ENCODE measurements around the gene IQCN. TPM values are rescaled to one million over a fixed set of nuclear protein-coding genes. Genes with fewer than 3 reads are reported as not detected.

Gene IQCN
- total RNA-seq, 2 experiments from 2014 or later: 0.59 to 0.69 TPM

GRCh38 chr19:18226956-18227780, 47.1 kb downstream of the IQCN start:
- POLR2A ChIA-PET: interaction anchor here (1.3 kb wide), 1 partner anchor 11 kb away, joined by 4 read pairs; no protein-coding TSS in a partner anchor

GRCh38 chr19:18225702-18226468, 48.4 kb downstream of the IQCN start, which contains the start of gene PDE4C:
Gene PDE4C, minus strand, starts transcription at chr19:18226438. Its CDS starts 23 bp downstream, at chr19:18226415.
- peaks cover 24% of the 10 kb centered on the region for H3K4me1 Mint-ChIP-seq (ENCODE audit: low read depth)
- H3K9me3 Mint-ChIP-seq: no peaks in the 10 kb centered on the region
- intact Hi-C loops (cut with micrococcal nuclease): no loop called here
- peak within 1 kb of the TSS; percentile 10 for H3K4me3 Mint-ChIP-seq
- ChIA-PET POLR2A (interaction anchor here (1.3 kb wide), 1 partner anchor 12 kb away, joined by 4 read pairs; no protein-coding TSS in a partner anchor), CTCF (interaction anchor here (1.5 kb wide), 1 partner anchor 26 kb away, joined by 3 read pairs; no protein-coding TSS in a partner anchor)
- peaks cover 62% of the 10 kb centered on the region for H3K27me3 Mint-ChIP-seq
- DNase-seq: no peak
- no peak for TF ChIP-seq CTCF (IDR thresholded peaks at IDR 0.05)
- ATAC-seq: no peak
- H3K36me3 Mint-ChIP-seq (ENCODE audit: low read depth): no peaks in the 10 kb centered on the region
- H3K27ac Mint-ChIP-seq: no peak within 1 kb of the TSS

More at GRCh38 chr19:18226956-18227780, 47.1 kb downstream of the IQCN start:
- no peaks in the 10 kb centered on the region for H3K36me3 Mint-ChIP-seq (ENCODE audit: low read depth)
- ATAC-seq (no peak), DNase-seq (no peak)
- no peak overlapping the region for H3K27ac Mint-ChIP-seq
- no peaks in the 10 kb centered on the region for H3K9me3 Mint-ChIP-seq
- CTCF ChIA-PET: interaction anchor here (1.5 kb wide), 1 partner anchor 25 kb away, joined by 3 read pairs; no protein-coding TSS in a partner anchor
- peaks cover 29% of the 10 kb centered on the region for H3K4me1 Mint-ChIP-seq (ENCODE audit: low read depth)
- no peak overlapping the region for H3K4me3 Mint-ChIP-seq
- no peak for TF ChIP-seq CTCF (IDR thresholded peaks at IDR 0.05)
- H3K27me3 Mint-ChIP-seq: peaks cover 63% of the 10 kb centered on the region
- intact Hi-C loops (cut with micrococcal nuclease): no loop called here

GRCh38 chr19:18225355-18225701, 48.9 kb downstream of the IQCN start:
- ATAC-seq: no peak
- CTCF ChIA-PET: interaction anchor here (1.5 kb wide), 1 partner anchor 26 kb away, joined by 3 read pairs; no protein-coding TSS in a partner anchor
- H3K4me3 Mint-ChIP-seq: peak overlapping the region; percentile 10

GRCh38 chr19:18224525-18225354, 49.5 kb downstream of the IQCN start:
- ChIA-PET CTCF (interaction anchor here (0.9 to 3.1 kb wide), 9 partner anchors 8 to 112 kb away, joined by 3 to 16 read pairs (median 5); no protein-coding TSS in a partner anchor), POLR2A (interaction anchor here (0.9 kb wide), 1 partner anchor 116 kb away, joined by 3 read pairs; no protein-coding TSS in a partner anchor)
- peak; percentile 97 for DNase-seq
- Mint-ChIP-seq H3K4me1 (ENCODE audit: low read depth) (peaks cover 28% of the 10 kb centered on the region), H3K9me3 (no peaks in the 10 kb centered on the region), H3K4me3 (peak overlapping the region; percentile 76), H3K27me3 (peaks cover 59% of the 10 kb centered on the region), H3K27ac (no peak overlapping the region), H3K36me3 (ENCODE audit: low read depth) (no peaks in the 10 kb centered on the region)
- peak; percentile 99 for ATAC-seq
- no peak for TF ChIP-seq CTCF (IDR thresholded peaks at IDR 0.05)
- intact Hi-C loops (cut with micrococcal nuclease): no loop called here

More at GRCh38 chr19:18225355-18225701, 48.9 kb downstream of the IQCN start:
- POLR2A ChIA-PET: no interaction called here
- no peak for TF ChIP-seq CTCF (IDR thresholded peaks at IDR 0.05)
- intact Hi-C loops (cut with micrococcal nuclease): no loop called here
- no peak for DNase-seq
- Mint-ChIP-seq H3K27me3 (peaks cover 60% of the 10 kb centered on the region), H3K36me3 (ENCODE audit: low read depth) (no peaks in the 10 kb centered on the region), H3K27ac (no peak overlapping the region), H3K4me1 (ENCODE audit: low read depth) (peaks cover 26% of the 10 kb centered on the region), H3K9me3 (no peaks in the 10 kb centered on the region)

All from activated CD8-positive, alpha-beta T cell treated with anti-CD3 and anti-CD28 coated beads for 36 hours (primary cell).